ENCODE results near the gene EIF4G2.

DNA sequence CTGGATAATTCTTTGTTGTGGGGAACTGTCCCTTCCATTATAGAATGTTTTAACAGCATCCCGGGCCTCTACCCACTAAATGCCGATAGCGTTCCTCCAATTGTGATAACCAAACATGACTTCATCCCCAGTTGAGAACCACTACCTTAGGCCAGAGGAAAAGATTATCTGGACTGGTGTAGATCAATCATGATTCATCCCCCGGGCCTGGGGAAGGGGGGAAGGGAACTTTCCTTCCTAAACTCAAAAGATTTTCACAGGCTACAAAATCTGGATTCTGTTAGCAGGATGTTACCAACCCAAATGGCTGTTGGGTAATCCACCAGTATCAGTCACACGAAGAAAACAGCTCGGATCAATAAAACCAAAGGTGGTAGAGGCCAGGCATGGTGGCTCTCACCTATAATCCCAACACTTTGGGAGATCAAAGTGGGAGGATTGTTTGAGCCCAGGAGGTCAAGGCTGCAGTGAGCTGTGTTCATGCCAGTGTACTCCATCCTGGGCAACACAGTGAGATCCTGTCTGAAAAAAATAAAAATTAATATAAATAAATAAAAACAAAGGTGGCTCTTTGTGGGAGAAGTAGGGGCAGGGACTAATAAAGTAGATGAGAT is 47.5 kb downstream of the EIF4G2 start:
- no peak for TF ChIP-seq POLR2A (IDR thresholded peaks at IDR 0.05)
- TF ChIP-seq, protein P1, sequence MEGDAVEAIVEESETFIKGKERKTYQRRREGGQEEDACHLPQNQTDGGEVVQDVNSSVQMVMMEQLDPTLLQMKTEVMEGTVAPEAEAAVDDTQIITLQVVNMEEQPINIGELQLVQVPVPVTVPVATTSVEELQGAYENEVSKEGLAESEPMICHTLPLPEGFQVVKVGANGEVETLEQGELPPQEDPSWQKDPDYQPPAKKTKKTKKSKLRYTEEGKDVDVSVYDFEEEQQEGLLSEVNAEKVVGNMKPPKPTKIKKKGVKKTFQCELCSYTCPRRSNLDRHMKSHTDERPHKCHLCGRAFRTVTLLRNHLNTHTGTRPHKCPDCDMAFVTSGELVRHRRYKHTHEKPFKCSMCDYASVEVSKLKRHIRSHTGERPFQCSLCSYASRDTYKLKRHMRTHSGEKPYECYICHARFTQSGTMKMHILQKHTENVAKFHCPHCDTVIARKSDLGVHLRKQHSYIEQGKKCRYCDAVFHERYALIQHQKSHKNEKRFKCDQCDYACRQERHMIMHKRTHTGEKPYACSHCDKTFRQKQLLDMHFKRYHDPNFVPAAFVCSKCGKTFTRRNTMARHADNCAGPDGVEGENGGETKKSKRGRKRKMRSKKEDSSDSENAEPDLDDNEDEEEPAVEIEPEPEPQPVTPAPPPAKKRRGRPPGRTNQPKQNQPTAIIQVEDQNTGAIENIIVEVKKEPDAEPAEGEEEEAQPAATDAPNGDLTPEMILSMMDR (IDR thresholded peaks at IDR 0.05 in 4 of 5, conservative IDR thresholded peaks at IDR 0.05 in 1 of 5) = no peak

Data from gastrocnemius medialis (tissue), 4 donors.